Subcutaneous abdominal adipose tissue (tissue), 5 donors: Measurements from ENCODE around the gene DIRAS2.

ENCODE experiments used
- H3K27ac ChIP-seq: one replicate; pipeline ENCODE4 v1.7.0; 2013; ENCODE audit warnings: low read depth, mild to moderate bottlenecking, inconsistent platforms, low read length, moderate library complexity
- H3K27me3 ChIP-seq, 5 donors: one replicate each; pipeline ENCODE4 v1.7.0; 2013; ENCODE audit warnings: low read length in 5 of 5, inconsistent platforms in 1 of 5; ENCODE audit not compliant: control insufficient read depth in 5 of 5, insufficient read depth in 4 of 5
- H3K36me3 ChIP-seq, 5 donors: one replicate each; pipeline ENCODE4 v1.7.0; 2013; ENCODE audit warnings: low read length in 5 of 5; ENCODE audit not compliant: control insufficient read depth in 5 of 5, insufficient read depth in 5 of 5
- H3K4me1 ChIP-seq, 5 donors: one replicate each; pipeline ENCODE4 v1.7.0; 2013; ENCODE audit warnings: low read length in 5 of 5, mild to moderate bottlenecking in 3 of 5, moderate library complexity in 1 of 5; ENCODE audit not compliant: control insufficient read depth in 5 of 5, insufficient read depth in 5 of 5
- H3K4me3 ChIP-seq, 5 donors: one replicate each; pipeline ENCODE4 v1.7.0; 2013; ENCODE audit warnings: low read length in 5 of 5, low read depth in 1 of 5
- H3K9ac ChIP-seq, 5 donors: one replicate each; pipeline ENCODE4 v1.7.0; 2013; ENCODE audit warnings: low read length in 5 of 5, mild to moderate bottlenecking in 4 of 5, moderate library complexity in 3 of 5
- H3K9me3 ChIP-seq, 5 donors: one replicate each; pipeline ENCODE4 v1.7.0; 2013; ENCODE audit warnings: low read length in 5 of 5; ENCODE audit not compliant: control insufficient read depth in 5 of 5
- donor health status: healthy.
- donor health status: healthy.
- donor health status: healthy.
- donor health status: healthy.
- donor health status: healthy.

DIRAS2 gene

DNA sequence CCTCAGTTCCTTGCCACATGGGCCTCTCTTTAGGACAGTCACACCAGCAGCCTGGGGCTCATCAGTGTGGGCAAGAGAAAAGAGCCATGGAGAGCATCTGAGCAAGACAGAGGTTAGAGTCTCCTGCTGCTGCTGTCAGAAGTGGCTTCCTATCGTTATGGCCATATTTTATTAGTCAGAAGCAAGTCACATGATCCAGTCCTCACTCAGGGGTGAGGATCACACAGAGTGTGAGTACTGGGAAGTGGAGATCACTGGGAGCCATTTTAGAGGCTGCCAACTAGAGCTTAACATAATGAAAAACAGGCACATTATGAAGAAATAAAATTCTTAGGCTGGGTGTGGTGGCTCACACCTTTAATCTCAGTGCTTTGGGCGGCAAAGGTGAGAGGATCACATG is 62.0 kb downstream of the DIRAS2 start:
- Histone ChIP-seq H3K27me3 (peaks cover 0 to 2% (median 0%) of the 10 kb centered on the region in 5 donors), H3K9ac (no peak overlapping the region), H3K4me1 (no peaks in the 10 kb centered on the region), H3K36me3 (no peaks in the 10 kb centered on the region), H3K9me3 (peaks cover 0 to 3% (median 0%) of the 10 kb centered on the region in 5 donors), H3K27ac (no peak overlapping the region), H3K4me3 (no peak overlapping the region)

DNA sequence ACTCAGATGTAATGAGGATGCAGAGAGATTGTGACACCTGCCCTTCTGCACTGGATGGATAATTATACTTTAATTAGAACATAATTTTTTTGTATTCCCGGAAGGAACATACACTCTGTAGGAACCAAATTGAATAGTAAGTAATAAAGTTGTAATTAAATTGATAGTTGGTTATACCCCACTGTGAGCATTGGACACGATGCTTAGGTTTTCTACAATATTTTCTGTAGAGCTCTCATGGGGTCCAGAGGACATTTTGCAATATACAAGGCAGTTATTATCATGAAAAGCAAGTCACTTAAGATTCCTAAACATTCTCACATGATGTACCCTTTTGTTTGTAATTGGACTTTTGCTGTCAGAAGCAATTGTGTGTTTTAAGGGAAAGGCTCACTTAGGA is 63.4 kb downstream of the DIRAS2 start:
- Histone ChIP-seq H3K27ac (no peak overlapping the region), H3K4me1 (no peaks in the 10 kb centered on the region), H3K27me3 (no peaks in the 10 kb centered on the region), H3K4me3 (no peak overlapping the region), H3K9ac (no peak overlapping the region), H3K9me3 (peaks cover 0 to 3% (median 0%) of the 10 kb centered on the region in 5 donors), H3K36me3 (no peaks in the 10 kb centered on the region)

DNA sequence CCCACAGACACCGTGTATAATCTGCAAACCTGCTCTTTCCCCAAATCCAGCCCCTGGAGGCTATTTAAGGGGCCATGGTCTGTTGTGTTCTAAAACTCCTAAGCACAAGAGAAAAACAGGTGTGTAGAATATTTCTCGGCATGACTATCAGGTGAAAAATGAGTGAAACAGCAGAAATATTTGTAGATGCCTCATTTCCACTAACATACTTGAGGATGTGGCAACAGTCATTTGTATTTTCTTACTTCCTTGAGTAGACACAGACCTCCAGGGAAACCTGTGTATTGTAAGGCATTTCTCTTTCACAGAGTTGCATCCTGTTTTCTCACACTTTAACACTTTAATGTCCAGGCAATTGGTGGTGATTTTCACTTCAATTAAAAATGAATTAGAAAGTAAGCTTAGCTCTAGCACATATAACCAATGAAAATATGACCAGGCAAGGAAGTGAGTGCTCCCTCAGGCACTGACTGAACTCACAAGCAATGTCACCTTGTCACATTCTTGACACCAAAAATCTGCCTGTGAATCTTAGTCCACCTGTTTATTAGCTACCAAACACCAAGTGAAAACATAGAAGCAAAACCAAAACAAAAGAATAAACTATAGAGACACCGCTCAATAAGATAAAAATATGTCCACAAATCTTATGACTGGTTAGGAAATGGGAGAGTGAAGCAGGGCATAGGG is 64.4 kb downstream of the DIRAS2 start:
- peaks cover 0 to 3% (median 0%) of the 10 kb centered on the region in 5 donors for H3K9me3 ChIP-seq
- H3K27me3 ChIP-seq = no peaks in the 10 kb centered on the region
- no peak overlapping the region for H3K4me3 ChIP-seq
- no peak overlapping the region for H3K27ac ChIP-seq
- H3K9ac ChIP-seq = no peak overlapping the region
- no peaks in the 10 kb centered on the region for H3K4me1 ChIP-seq
- no peaks in the 10 kb centered on the region for H3K36me3 ChIP-seq

DNA sequence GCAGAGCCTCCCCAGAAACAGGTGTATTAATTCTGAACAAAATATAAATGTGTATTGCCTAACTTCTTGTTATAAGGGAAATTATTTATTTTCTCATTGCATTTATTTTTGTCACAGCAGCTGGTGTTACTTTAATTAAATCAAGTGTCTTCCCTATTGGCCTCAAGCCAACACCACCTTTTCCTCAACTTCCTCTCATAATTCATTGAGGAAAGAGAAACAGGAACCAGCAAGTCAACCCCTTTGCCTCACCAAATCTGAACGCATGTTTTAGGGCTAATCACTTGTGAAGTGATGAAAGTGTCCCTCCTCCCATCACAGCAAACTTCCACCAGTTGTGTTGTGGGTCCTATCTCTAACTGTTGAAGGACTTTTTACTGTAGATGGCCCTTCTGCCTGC is 73.1 kb downstream of the DIRAS2 start:
- Histone ChIP-seq H3K4me3 (no peak overlapping the region), H3K4me1 (no peaks in the 10 kb centered on the region), H3K9me3 (peaks cover 0 to 2% (median 0%) of the 10 kb centered on the region in 5 donors), H3K27me3 (no peaks in the 10 kb centered on the region), H3K9ac (no peak overlapping the region), H3K27ac (no peak overlapping the region), H3K36me3 (no peaks in the 10 kb centered on the region)

DNA sequence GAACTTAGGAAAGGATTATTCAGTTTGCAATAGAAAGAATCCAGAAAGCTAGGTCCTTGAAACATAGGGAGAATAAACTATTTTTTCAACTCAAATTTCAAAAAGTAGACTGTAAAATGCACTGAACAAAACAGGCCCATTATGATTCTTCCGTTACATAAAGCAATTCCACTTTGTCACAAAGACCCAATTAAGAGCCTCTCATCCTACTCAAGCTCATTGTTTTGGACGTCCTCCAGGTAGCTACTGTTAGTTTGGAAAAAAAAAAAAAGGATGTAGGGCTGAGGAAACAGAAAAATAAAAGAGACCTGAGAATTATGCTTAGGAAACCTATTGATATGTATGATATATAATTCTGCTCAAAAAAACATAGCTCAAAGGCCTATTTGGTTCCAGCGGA is 74.0 kb downstream of the DIRAS2 start:
- H3K27ac ChIP-seq = no peak overlapping the region
- no peaks in the 10 kb centered on the region for H3K4me1 ChIP-seq
- H3K9ac ChIP-seq = no peak overlapping the region
- H3K36me3 ChIP-seq = no peaks in the 10 kb centered on the region
- no peaks in the 10 kb centered on the region for H3K27me3 ChIP-seq
- H3K4me3 ChIP-seq = no peak overlapping the region
- H3K9me3 ChIP-seq = peaks cover 0 to 2% (median 0%) of the 10 kb centered on the region in 5 donors

DNA sequence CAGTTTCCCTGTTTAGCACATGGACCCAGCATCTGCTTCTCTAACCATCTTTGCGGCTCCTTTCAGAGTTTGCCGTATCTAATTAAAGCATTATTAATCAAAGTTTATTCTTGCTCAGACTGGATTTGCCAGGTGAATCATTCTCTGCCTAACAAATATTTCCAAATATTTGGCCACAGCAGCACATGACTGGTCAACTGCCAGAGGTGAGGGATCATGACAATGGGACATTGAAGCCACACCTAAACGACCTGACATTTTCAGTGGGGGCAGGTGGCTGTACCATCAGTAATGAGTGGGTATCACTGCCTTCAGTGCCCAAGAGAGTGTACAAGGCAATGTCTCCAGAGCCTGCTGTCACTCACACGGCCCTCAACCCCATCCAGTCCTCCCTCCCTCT is 80.4 kb downstream of the DIRAS2 start:
- H3K36me3 ChIP-seq = no peaks in the 10 kb centered on the region
- no peaks in the 10 kb centered on the region for H3K27me3 ChIP-seq
- H3K9me3 ChIP-seq = peaks cover 0 to 2% (median 0%) of the 10 kb centered on the region in 5 donors
- H3K9ac ChIP-seq = no peak overlapping the region
- H3K4me1 ChIP-seq = no peaks in the 10 kb centered on the region
- H3K4me3 ChIP-seq = no peak overlapping the region
- no peak overlapping the region for H3K27ac ChIP-seq
